ENCODE results near the gene ZNF324. TPM values are rescaled to one million over a fixed set of nuclear protein-coding genes. Genes with fewer than 3 reads are reported as not detected.

The ZNF324 gene
- total and polyA plus RNA-seq, 2 of the 13 experiments (the other 11 are each of a cell fraction or from before 2014, with no cell fraction given): 1.1 to 4.7 TPM

- TF ChIP-seq HDAC1 (CRISPR knock-in tag; IDR thresholded peaks at IDR 0.05): peak; percentile 52; the same call in 1 of the 2 replicates
- no peak for TF ChIP-seq ZBTB40 (IDR thresholded peaks at IDR 0.05)
- 0 out of 2 replicates have a peak, but pooled peaks have one; percentile 4 for TF ChIP-seq ZBTB40 (CRISPR knock-in tag; IDR thresholded peaks at IDR 0.05)
- TF ChIP-seq ZNF326 (CRISPR knock-in tag; IDR thresholded peaks at IDR 0.05; ENCODE audit: borderline replicate concordance): no peak
- TF ChIP-seq GTF2F1 (IDR thresholded peaks at IDR 0.05; ENCODE audit: low read length): no peak
- TF ChIP-seq HMGXB4 (CRISPR knock-in tag; IDR thresholded peaks at IDR 0.05; ENCODE audit: borderline replicate concordance in 1 of 2, low read depth in 1 of 2): 0 out of 4 replicates have a peak, but pooled peaks of 1 of the 2 experiments have one; percentile 4
- no peak for TF ChIP-seq SOX5 (CRISPR knock-in tag; IDR thresholded peaks at IDR 0.05; ENCODE audit: borderline replicate concordance)
- no peak for TF ChIP-seq FOXK2 (IDR thresholded peaks at IDR 0.05)
- peak; percentile 72 for TF ChIP-seq ZNF687 (CRISPR knock-in tag; IDR thresholded peaks at IDR 0.05)
- no peak for TF ChIP-seq NCOR1 (IDR thresholded peaks at IDR 0.05; ENCODE audit: borderline replicate concordance, low read length)
- no peak for TF ChIP-seq CREB1 (IDR thresholded peaks at IDR 0.05)
- no peak for TF ChIP-seq CREB1 (CRISPR knock-in tag; IDR thresholded peaks at IDR 0.05)
- TF ChIP-seq ZNF530 (CRISPR knock-in tag; IDR thresholded peaks at IDR 0.05; ENCODE audit: low read depth): no peak
- peak; percentile 68 for TF ChIP-seq RAD51 (IDR thresholded peaks at IDR 0.05; ENCODE audit: borderline replicate concordance)
- TF ChIP-seq HMG20A (CRISPR knock-in tag; IDR thresholded peaks at IDR 0.05; ENCODE audit: borderline replicate concordance): no peak
Observed at GRCh38 chr19:58509731-58510083, 42.8 kb downstream of the ZNF324 start (continued).
